OCI-LY7 (cell line): Measurements from ENCODE around the gene DMD. TPM values are rescaled to one million over a fixed set of nuclear protein-coding genes. Genes with fewer than 3 reads are reported as not detected.

Source experiments
- BruUV-seq: library from RNA; stranded (reverse); fragments of 400-500 nt; replicated peaks from 2 replicates; lab custom pipeline; 2021; lab: Mats Ljungman, UMichigan
- CTCF ChIA-PET: fragments of 300-600 bp; sonication (Branson Sonifier 250); formaldehyde crosslinking; loops from one replicate; lab custom pipeline; 2022; ENCODE audit warnings: antibody characterized with exemption; ENCODE audit not compliant: unreplicated experiment; lab: Charles Lee
- POLR2A ChIA-PET: fragments of 300-600 bp; sonication (Branson Sonifier 250); formaldehyde crosslinking; loops from one replicate; lab custom pipeline; 2022; ENCODE audit warnings: antibody characterized with exemption; lab: Charles Lee
- DNase-seq: peaks from one replicate; pipeline ENCODE4 v3.0.0-alpha.2; 2015; ENCODE audit warnings: low spot score
- H2AFZ ChIP-seq: fragments of 200-600 bp; sonication (generic), shearing (Covaris generic); 2 replicates; pipeline ENCODE4 v1.6.1; 2014; ENCODE audit warnings: mild to moderate bottlenecking, antibody characterized with exemption, low read length, moderate library complexity
- H3K27ac ChIP-seq: fragments of 200-600 bp; sonication (generic); 2 replicates; pipeline ENCODE4 v1.5.1; 2014; ENCODE audit warnings: mixed run types, low read depth, mild to moderate bottlenecking, moderate library complexity, low read length, inconsistent platforms; ENCODE audit not compliant: poor library complexity, severe bottlenecking
- H3K36me3 ChIP-seq: fragments of 200-600 bp; sonication (generic); 2 replicates; pipeline ENCODE4 v1.6.1; 2014; ENCODE audit warnings: mild to moderate bottlenecking, antibody characterized with exemption, low read length, moderate library complexity, mixed read lengths; ENCODE audit not compliant: insufficient read depth
- H3K4me1 ChIP-seq: fragments of 200-600 bp; sonication (generic); 2 replicates; pipeline ENCODE4 v1.5.1; 2014; ENCODE audit warnings: mild to moderate bottlenecking, low read length; ENCODE audit not compliant: insufficient read depth, poor library complexity, severe bottlenecking
- H3K4me2 ChIP-seq: fragments of 200-600 bp; sonication (generic); 2 replicates; pipeline ENCODE4 v1.6.1; 2014; ENCODE audit warnings: mild to moderate bottlenecking, low read length
- H3K4me3 ChIP-seq: fragments of 200-600 bp; sonication (generic); 2 replicates; pipeline ENCODE4 v1.5.1; 2014; ENCODE audit warnings: mild to moderate bottlenecking, low read depth, low read length; ENCODE audit not compliant: poor library complexity, severe bottlenecking
- H3K79me2 ChIP-seq: fragments of 200-600 bp; sonication (generic); 2 replicates; pipeline ENCODE4 v1.6.1; 2016; ENCODE audit warnings: low read depth, mild to moderate bottlenecking, low read length, moderate library complexity, mixed read lengths; ENCODE audit not compliant: insufficient read depth
- H3K9me2 ChIP-seq: fragments of 200-600 bp; sonication (generic); 2 replicates; pipeline ENCODE4 v1.6.1; 2016; ENCODE audit warnings: mild to moderate bottlenecking, low read length, mixed read lengths; ENCODE audit not compliant: insufficient read depth
- H3K9me3 ChIP-seq: fragments of 200-600 bp; sonication (generic); 2 replicates; pipeline ENCODE4 v1.6.1; 2014; ENCODE audit warnings: mild to moderate bottlenecking, mixed run types, low read length, mixed read lengths
- H4K20me1 ChIP-seq: fragments of 200-600 bp; sonication (generic); 2 replicates; pipeline ENCODE4 v1.6.1; 2014; ENCODE audit warnings: mild to moderate bottlenecking, antibody characterized with exemption, low read length, moderate library complexity, mixed read lengths; ENCODE audit not compliant: insufficient read depth
- EZH2phosphoT487 ChIP-seq: fragments of 200-600 bp; sonication (generic); IDR thresholded peaks from 2 replicates; pipeline ENCODE4 v1.6.1; 2018; ENCODE audit warnings: low read depth, borderline replicate concordance, mild to moderate bottlenecking, mixed run types, antibody characterized with exemption, low read length, moderate library complexity, mixed read lengths
- intact Hi-C: fragments of 100-400 bp; cut with micrococcal nuclease; formaldehyde crosslinking; loops from one replicate; pipeline ENCODE4 v1.10.0; 2022; ENCODE audit not compliant: unreplicated experiment
- total RNA-seq, 2 experiments: library from RNA; depleted of rRNA in 1 of 2; stranded (reverse); fragments of >200 nt in 1 of 2; shearing (Covaris generic) in 1 of 2; gene quantifications; 2 replicates each; pipeline ENCODE4 v1.2.3, GENCODE V29; 2014 to 2022
- TF ChIP-seq, protein P1 (sequence below): fragments of 200-600 bp; sonication (generic); conservative IDR thresholded peaks from 2 replicates; pipeline ENCODE4 v1.5.1; 2014; ENCODE audit warnings: mild to moderate bottlenecking, antibody characterized with exemption, low read length, moderate library complexity, mixed read lengths

DMD gene
- total RNA-seq, 2 experiments from 2014 or later, result 20.5 to 61.4 TPM

- H3K4me1 ChIP-seq, result no peaks in the 10 kb centered on the region
- intact Hi-C loops, result no loop called here
- no TSS peak for BruUV-seq
- H3K4me2 ChIP-seq, result no peak overlapping the region
- no peak overlapping the region for H3K4me3 ChIP-seq
- CTCF ChIA-PET, result no interaction called here
- H3K9me3 ChIP-seq, result no peaks in the 10 kb centered on the region
- POLR2A ChIA-PET, result no interaction called here
- no peak overlapping the region for H2AFZ ChIP-seq
- no peak overlapping the region for H3K27ac ChIP-seq
- no peaks in the 10 kb centered on the region for H3K79me2 ChIP-seq
- no peaks in the 10 kb centered on the region for H3K36me3 ChIP-seq
- H4K20me1 ChIP-seq, result no peaks in the 10 kb centered on the region
- DNase-seq, result no peak
- H3K9me2 ChIP-seq, result no peaks in the 10 kb centered on the region
- TF ChIP-seq EZH2phosphoT487, result no peak
- TF ChIP-seq, protein P1, sequence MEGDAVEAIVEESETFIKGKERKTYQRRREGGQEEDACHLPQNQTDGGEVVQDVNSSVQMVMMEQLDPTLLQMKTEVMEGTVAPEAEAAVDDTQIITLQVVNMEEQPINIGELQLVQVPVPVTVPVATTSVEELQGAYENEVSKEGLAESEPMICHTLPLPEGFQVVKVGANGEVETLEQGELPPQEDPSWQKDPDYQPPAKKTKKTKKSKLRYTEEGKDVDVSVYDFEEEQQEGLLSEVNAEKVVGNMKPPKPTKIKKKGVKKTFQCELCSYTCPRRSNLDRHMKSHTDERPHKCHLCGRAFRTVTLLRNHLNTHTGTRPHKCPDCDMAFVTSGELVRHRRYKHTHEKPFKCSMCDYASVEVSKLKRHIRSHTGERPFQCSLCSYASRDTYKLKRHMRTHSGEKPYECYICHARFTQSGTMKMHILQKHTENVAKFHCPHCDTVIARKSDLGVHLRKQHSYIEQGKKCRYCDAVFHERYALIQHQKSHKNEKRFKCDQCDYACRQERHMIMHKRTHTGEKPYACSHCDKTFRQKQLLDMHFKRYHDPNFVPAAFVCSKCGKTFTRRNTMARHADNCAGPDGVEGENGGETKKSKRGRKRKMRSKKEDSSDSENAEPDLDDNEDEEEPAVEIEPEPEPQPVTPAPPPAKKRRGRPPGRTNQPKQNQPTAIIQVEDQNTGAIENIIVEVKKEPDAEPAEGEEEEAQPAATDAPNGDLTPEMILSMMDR, result no peak
These were observed 1170.2 kb downstream of the DMD start for GRCh38 chrX:32041181-32041580.

- Histone ChIP-seq H3K9me3 (no peaks in the 10 kb centered on the region), H3K27ac (no peak overlapping the region), H2AFZ (no peak overlapping the region), H3K9me2 (no peaks in the 10 kb centered on the region), H3K36me3 (no peaks in the 10 kb centered on the region), H4K20me1 (no peaks in the 10 kb centered on the region), H3K4me2 (no peak overlapping the region), H3K4me1 (no peaks in the 10 kb centered on the region), H3K4me3 (no peak overlapping the region), H3K79me2 (no peaks in the 10 kb centered on the region)
- no peak for DNase-seq
- ChIA-PET CTCF (no interaction called here), POLR2A (no interaction called here)
- TF ChIP-seq EZH2phosphoT487, result no peak
- TF ChIP-seq, protein P1, result no peak
- no TSS peak for BruUV-seq
- intact Hi-C loops, result no loop called here
These were observed 1184.6 kb downstream of the DMD start for GRCh38 chrX:32026772-32027171.

GRCh38 chrX:32024072-32024471, 1187.3 kb downstream of the DMD start:
- Histone ChIP-seq H3K4me1 (no peaks in the 10 kb centered on the region), H3K79me2 (no peaks in the 10 kb centered on the region), H4K20me1 (no peaks in the 10 kb centered on the region), H2AFZ (no peak overlapping the region), H3K9me3 (no peaks in the 10 kb centered on the region), H3K4me2 (no peak overlapping the region), H3K36me3 (no peaks in the 10 kb centered on the region), H3K9me2 (no peaks in the 10 kb centered on the region), H3K27ac (no peak overlapping the region), H3K4me3 (no peak overlapping the region)
- BruUV-seq, result no TSS peak
- intact Hi-C loops, result no loop called here
- no peak for DNase-seq
- POLR2A ChIA-PET, result no interaction called here
- CTCF ChIA-PET, result no interaction called here
- no peak for TF ChIP-seq EZH2phosphoT487
- TF ChIP-seq, protein P1, result no peak
